ENCODE data around the gene DNAJC7.
"Not testable (repeated sequence)": the region's sequence is repeated elsewhere in the genome, so short reads cannot be mapped to it uniquely, and the experiment has no call there.

DNAJC7 gene

GRCh38 chr17:41937970-41938954, 79.0 kb downstream of the DNAJC7 start:
- Histone ChIP-seq H3K9me3 (no peaks in the 10 kb centered on the region), H3K36me3 (peaks cover 22% of the 10 kb centered on the region), H3K4me3 (ENCODE audit: low read depth, low read length) (no peak overlapping the region), H3K4me1 (peaks cover 20% of the 10 kb centered on the region), H3K27me3 (no peaks in the 10 kb centered on the region)
- TF ChIP-seq, protein P1, sequence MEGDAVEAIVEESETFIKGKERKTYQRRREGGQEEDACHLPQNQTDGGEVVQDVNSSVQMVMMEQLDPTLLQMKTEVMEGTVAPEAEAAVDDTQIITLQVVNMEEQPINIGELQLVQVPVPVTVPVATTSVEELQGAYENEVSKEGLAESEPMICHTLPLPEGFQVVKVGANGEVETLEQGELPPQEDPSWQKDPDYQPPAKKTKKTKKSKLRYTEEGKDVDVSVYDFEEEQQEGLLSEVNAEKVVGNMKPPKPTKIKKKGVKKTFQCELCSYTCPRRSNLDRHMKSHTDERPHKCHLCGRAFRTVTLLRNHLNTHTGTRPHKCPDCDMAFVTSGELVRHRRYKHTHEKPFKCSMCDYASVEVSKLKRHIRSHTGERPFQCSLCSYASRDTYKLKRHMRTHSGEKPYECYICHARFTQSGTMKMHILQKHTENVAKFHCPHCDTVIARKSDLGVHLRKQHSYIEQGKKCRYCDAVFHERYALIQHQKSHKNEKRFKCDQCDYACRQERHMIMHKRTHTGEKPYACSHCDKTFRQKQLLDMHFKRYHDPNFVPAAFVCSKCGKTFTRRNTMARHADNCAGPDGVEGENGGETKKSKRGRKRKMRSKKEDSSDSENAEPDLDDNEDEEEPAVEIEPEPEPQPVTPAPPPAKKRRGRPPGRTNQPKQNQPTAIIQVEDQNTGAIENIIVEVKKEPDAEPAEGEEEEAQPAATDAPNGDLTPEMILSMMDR (IDR thresholded peaks at IDR 0.05; ENCODE audit: low read depth, low read length) = no peak
- peak; percentile 70 for DNase-seq

GRCh38 chr17:41935641-41936040, 81.6 kb downstream of the DNAJC7 start:
- TF ChIP-seq, protein P1 (IDR thresholded peaks at IDR 0.05; ENCODE audit: low read depth, low read length) = no peak

DNA sequence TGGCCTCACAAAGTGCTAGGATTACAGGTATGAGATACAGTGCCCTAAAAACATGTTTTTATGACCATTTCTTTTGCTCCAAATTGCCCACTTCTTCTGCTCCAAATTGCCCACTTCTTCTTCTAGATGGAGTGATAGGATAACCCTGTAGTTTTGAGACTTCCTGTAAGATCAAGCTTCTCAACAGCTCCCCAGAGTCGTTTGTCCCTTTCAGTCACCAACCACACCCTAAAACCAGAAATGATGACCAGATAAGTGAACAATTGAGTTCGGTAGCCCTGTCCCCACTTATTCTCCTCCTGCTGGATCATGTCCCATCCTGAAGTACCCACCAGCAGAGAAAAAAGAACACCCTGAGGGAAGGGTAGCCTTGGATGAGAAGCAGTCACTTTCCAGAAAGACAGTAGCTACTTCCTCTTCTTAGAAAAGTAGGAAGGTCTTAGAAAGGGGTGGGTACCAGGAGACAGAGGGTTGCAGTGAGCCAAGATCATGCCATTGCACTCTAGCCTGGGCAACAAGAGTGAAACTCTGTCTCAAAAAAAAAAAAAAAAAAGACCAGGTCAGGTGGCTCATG, 84.3 kb downstream of the DNAJC7 start:
- peaks cover 7% of the 10 kb centered on the region for H3K4me1 ChIP-seq
- no peak overlapping the region for H3K4me3 ChIP-seq (ENCODE audit: low read depth, low read length)
- H3K36me3 ChIP-seq = peaks cover 22% of the 10 kb centered on the region
- no peak for DNase-seq
- TF ChIP-seq, protein P1 (IDR thresholded peaks at IDR 0.05; ENCODE audit: low read depth, low read length) = no peak
- no peaks in the 10 kb centered on the region for H3K9me3 ChIP-seq
- H3K27me3 ChIP-seq = no peaks in the 10 kb centered on the region

More at GRCh38 chr17:41935641-41936040, 81.6 kb downstream of the DNAJC7 start:
- Histone ChIP-seq H3K36me3 (peaks cover 22% of the 10 kb centered on the region), H3K27me3 (no peaks in the 10 kb centered on the region), H3K9me3 (no peaks in the 10 kb centered on the region), H3K4me3 (ENCODE audit: low read depth, low read length) (no peak overlapping the region), H3K4me1 (peaks cover 20% of the 10 kb centered on the region)
- no peak for DNase-seq

DNA sequence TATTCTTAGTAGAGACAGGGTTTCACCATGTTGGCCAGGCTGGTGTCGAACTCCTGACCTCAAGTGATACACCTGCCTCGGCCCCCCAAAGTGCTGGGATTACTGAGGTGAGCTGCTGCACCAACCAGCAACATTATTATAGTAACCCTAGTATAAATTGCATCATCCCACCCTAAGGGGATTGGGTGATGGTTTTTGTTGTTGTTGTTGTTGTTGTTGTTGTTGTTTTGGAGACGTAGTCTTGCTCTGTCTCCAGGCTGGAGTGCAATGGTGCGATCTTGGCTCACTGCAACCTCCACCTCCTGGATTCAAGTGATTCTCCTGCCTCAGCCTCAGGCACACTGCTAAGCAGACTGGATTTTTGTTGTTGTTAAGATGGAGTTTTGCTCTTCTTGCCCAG, 85.5 kb downstream of the DNAJC7 start:
- not testable (repeated sequence) for H3K27me3 ChIP-seq; DNase-seq; H3K4me1 ChIP-seq; H3K4me3 ChIP-seq (ENCODE audit: low read depth, low read length); H3K9me3 ChIP-seq
- peaks cover 11% of the 10 kb centered on the region for H3K36me3 ChIP-seq

DNA sequence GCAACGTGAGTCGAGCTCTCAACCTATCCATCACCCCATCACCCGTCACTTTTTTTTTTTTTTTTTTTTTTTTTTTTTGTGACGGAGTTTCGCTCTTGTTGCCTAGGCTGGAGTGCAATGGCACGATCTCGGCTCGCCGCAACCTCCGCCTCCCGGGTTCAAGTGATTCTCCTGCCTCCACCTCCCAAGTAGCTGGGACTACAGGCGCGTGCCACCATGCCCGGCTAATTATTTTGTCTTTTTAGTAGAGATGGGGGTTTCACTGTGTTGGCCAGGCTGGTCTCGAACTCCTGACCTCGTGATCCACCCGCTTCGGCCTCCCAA, 86.4 kb downstream of the DNAJC7 start:
- H3K36me3 ChIP-seq, H3K4me1 ChIP-seq, DNase-seq, H3K27me3 ChIP-seq, H3K9me3 ChIP-seq: not testable (repeated sequence)
- H3K4me3 ChIP-seq (ENCODE audit: low read depth, low read length) = peak overlapping the region; percentile 74

- H3K4me3 ChIP-seq (ENCODE audit: low read depth, low read length) = peak within 1 kb of the TSS; percentile 74
- H3K36me3 ChIP-seq = peaks cover under 1% of the 10 kb centered on the region
- DNase-seq = peak; percentile 98
- TF ChIP-seq, protein P1 (IDR thresholded peaks at IDR 0.05; ENCODE audit: low read depth, low read length) = peak; percentile 54
- H3K4me1 ChIP-seq = peaks cover 4% of the 10 kb centered on the region
- H3K9me3 ChIP-seq = no peaks in the 10 kb centered on the region
- no peaks in the 10 kb centered on the region for H3K27me3 ChIP-seq
These were observed 87.0 kb downstream of the DNAJC7 start, which contains the start of gene ODAD4 for GRCh38 chr17:41930009-41930832. Gene ODAD4 (plus strand): TSS chr17:41930617. CDS start chr17:41930724, 107 bp downstream.
